ENCODE data around the gene EMILIN1. TPM values are rescaled to one million over a fixed set of nuclear protein-coding genes. Genes with fewer than 3 reads are reported as not detected.

EMILIN1 gene
- total RNA-seq, 1 experiment from 2014 or later = 1.2 TPM

GRCh38 chr2:27050996-27051901 is 27.2 kb upstream of the EMILIN1 start, which contains the start of gene AGBL5:
TSS of gene AGBL5 (plus strand) at chr2:27051668. CDS start at chr2:27052959, 1,291 bp downstream.
- WGBS (ENCODE audit: extremely low coverage, insufficient read length, low lambda C conversion rate) = no CpG with 5 or more reads among the region's 67 CpGs
- peak within 1 kb of the TSS; percentile 94 to 99 (median 99) for H3K27ac Mint-ChIP-seq
- H4K8ac ChIP-seq (replicated peaks; ENCODE audit: insufficient read length, low read depth, low read length) = no peak within 1 kb of the TSS
- H4K91ac ChIP-seq (ENCODE audit: insufficient read length, low read depth, low read length) = no peak within 1 kb of the TSS
- TF ChIP-seq CTCF (conservative IDR thresholded peaks at IDR 0.05) = no peak
- peak; percentile 96 for DNase-seq
- H2BK15ac ChIP-seq (ENCODE audit: low read depth, low read length) = peak within 1 kb of the TSS; percentile 41; the same call in 1 of the 2 replicates
- H3K36me3 Mint-ChIP-seq (ENCODE audit: insufficient read depth in 1 of 3, low read depth in 3 of 3) = peaks cover 23 to 33% (median 31%) of the 10 kb centered on the region in 3 experiments
- H3K9me3 Mint-ChIP-seq = peaks cover 7 to 16% of the 10 kb centered on the region in 2 experiments
- peaks cover 10% of the 10 kb centered on the region for H3K23me2 ChIP-seq (ENCODE audit: insufficient read length, low read depth, low read length, poor library complexity, severe bottlenecking)
- H3K14ac ChIP-seq (ENCODE audit: insufficient read depth, low read length) = peak within 1 kb of the TSS; percentile 85; the same call in 1 of the 2 replicates
- peak within 1 kb of the TSS; percentile 10 for H2AFZ ChIP-seq (ENCODE audit: low read length)
- no peak within 1 kb of the TSS for H2BK20ac ChIP-seq (ENCODE audit: low read depth, low read length, poor library complexity, severe bottlenecking)
- H4K20me1 ChIP-seq (ENCODE audit: control insufficient read depth, insufficient read depth, insufficient read length) = no peaks in the 10 kb centered on the region
- peak within 1 kb of the TSS; percentile 94 to 97 for H3K4me3 Mint-ChIP-seq
- no peak within 1 kb of the TSS for H3T11ph ChIP-seq (ENCODE audit: low read length)
- peaks cover 10 to 14% of the 10 kb centered on the region in 2 experiments for H3K4me1 Mint-ChIP-seq
- H3K4me1 ChIP-seq (ENCODE audit: insufficient read depth, low read length) = peaks cover 4% of the 10 kb centered on the region; the same call in 1 of the 2 replicates
- H3K56ac ChIP-seq (ENCODE audit: insufficient read length, low read depth, low read length) = no peak within 1 kb of the TSS
- no peak within 1 kb of the TSS for H3K27ac ChIP-seq (ENCODE audit: insufficient read length, low read depth, low read length)
- H3K18ac ChIP-seq (ENCODE audit: insufficient read length, low read depth, low read length) = peak within 1 kb of the TSS; percentile 44
- no peak within 1 kb of the TSS for H2BK120ac ChIP-seq (ENCODE audit: low read depth, low read length, poor library complexity, severe bottlenecking)
- no peak within 1 kb of the TSS for H2AK5ac ChIP-seq (ENCODE audit: insufficient read length, low read length)
- no peak within 1 kb of the TSS for H2BK12ac ChIP-seq (ENCODE audit: insufficient read length, low read depth, low read length)
- no peak within 1 kb of the TSS for H4K5ac ChIP-seq (ENCODE audit: insufficient read length, low read depth, low read length)
- H3K27me3 ChIP-seq (ENCODE audit: insufficient read depth, low read length) = no peaks in the 10 kb centered on the region
- H3K79me2 ChIP-seq (ENCODE audit: insufficient read depth, low read length) = no peaks in the 10 kb centered on the region
- H3K9me3 ChIP-seq (ENCODE audit: control insufficient read depth, low read depth, low read length) = no peaks in the 10 kb centered on the region
- H3K79me1 ChIP-seq (ENCODE audit: insufficient read depth, low read depth, low read length, poor library complexity, severe bottlenecking) = no peaks in the 10 kb centered on the region
- H3K27me3 Mint-ChIP-seq (ENCODE audit: low read depth) = peaks cover 9% of the 10 kb centered on the region
- H2BK5ac ChIP-seq (ENCODE audit: insufficient read length, low read length) = no peak within 1 kb of the TSS
- peak within 1 kb of the TSS; percentile 71 for H3K9ac ChIP-seq (ENCODE audit: extremely low read depth, insufficient read length, low read length)
- no peak within 1 kb of the TSS for H3K23ac ChIP-seq (ENCODE audit: insufficient read length, low read depth, low read length)
- no peak within 1 kb of the TSS for H3K4ac ChIP-seq (ENCODE audit: low read depth, low read length)
- H3K4me2 ChIP-seq (ENCODE audit: insufficient read depth, insufficient read length, low read length) = peak within 1 kb of the TSS; percentile 59

All from H9 (cell line).